ENCODE data around the gene TMEM38A. TPM values are rescaled to one million over a fixed set of nuclear protein-coding genes. Genes with fewer than 3 reads are reported as not detected.

Gene TMEM38A
- total RNA-seq, 1 donor from 2014 or later, result 0.78 TPM

DNA sequence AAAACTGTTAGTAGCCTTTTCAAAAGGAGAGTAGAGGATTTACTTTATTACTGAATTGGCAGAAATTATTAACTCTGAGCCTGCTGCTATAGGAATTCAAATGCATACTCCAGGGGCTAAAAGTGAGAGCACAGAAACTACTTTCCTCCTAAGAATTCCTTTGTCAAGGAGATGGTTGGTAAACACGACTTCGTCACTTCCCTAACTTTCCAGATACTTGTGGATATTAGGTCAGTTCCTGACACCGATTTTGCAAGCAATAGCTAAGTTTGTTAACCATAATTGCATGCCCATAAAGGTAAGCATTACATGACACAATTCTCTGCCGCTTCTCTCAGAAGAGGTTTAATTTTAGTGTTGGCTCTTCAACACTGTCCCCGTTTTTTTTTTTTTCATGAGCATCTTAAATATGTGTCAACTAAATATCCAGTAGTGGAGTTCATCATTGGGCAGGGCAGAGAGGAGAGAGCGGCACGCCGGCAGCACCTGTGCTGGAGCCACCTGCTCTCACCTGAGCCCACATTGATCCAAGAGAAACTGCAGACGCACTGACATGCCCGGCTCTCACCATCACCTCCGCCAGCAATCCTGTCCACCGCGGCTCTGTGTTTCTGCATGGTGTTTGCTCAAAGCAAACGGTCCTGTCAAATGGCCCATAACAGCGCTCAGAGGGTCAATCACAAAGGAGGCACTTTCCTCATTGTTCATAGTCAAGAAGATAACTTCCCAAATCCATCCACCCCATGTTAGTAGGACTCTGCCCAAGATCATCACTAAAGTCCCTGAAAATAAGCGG is 35.6 kb upstream of the TMEM38A start:
- H3K9me3 Mint-ChIP-seq, result no peaks in the 10 kb centered on the region
- no peak for DNase-seq (ENCODE audit: low spot score)
- intact Hi-C loops (cut with micrococcal nuclease), result loop anchor here (5.0 kb wide), 1 partner anchor 272 kb away; no protein-coding TSS in a partner anchor
- no peaks in the 10 kb centered on the region for H3K27me3 Mint-ChIP-seq (ENCODE audit: insufficient read depth)
- H3K27ac Mint-ChIP-seq, result peak overlapping the region; percentile 19
- H3K4me1 Mint-ChIP-seq (ENCODE audit: low read depth), result peaks cover 52% of the 10 kb centered on the region
- peak overlapping the region; percentile 94 for H3K4me3 Mint-ChIP-seq
- H3K36me3 Mint-ChIP-seq (ENCODE audit: low read depth), result peaks cover 11% of the 10 kb centered on the region

DNA sequence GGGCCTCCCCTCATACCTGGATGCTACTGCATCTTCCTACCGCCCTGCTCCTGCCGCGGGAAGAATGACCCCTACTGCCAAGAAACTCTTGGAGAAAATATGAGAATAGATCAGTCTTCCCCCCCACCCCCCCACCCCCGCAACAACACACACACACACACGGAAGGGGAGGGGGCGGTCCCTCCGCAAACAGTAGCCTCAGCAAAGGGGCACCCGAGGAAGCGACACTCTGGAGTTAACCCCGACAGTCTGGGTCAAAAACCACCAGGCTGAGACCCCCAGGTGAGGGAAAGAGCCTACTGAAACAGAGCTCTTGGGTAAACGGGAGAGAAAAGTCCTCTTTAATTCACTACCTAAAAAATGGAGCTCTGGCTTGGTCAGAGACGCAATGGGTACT is 34.1 kb upstream of the TMEM38A start:
- no peak for DNase-seq (ENCODE audit: low spot score)
- H3K4me1 Mint-ChIP-seq (ENCODE audit: low read depth), result peaks cover 41% of the 10 kb centered on the region
- no peaks in the 10 kb centered on the region for H3K9me3 Mint-ChIP-seq
- H3K4me3 Mint-ChIP-seq, result peak overlapping the region; percentile 94
- H3K27me3 Mint-ChIP-seq (ENCODE audit: insufficient read depth), result no peaks in the 10 kb centered on the region
- peaks cover 19% of the 10 kb centered on the region for H3K36me3 Mint-ChIP-seq (ENCODE audit: low read depth)
- intact Hi-C loops (cut with micrococcal nuclease), result loop anchor here (5.0 kb wide), 1 partner anchor 271 kb away; no protein-coding TSS in a partner anchor
- H3K27ac Mint-ChIP-seq, result peak overlapping the region; percentile 82

GRCh38 chr19:16627193-16627927 is 33.6 kb upstream of the TMEM38A start:
- no peaks in the 10 kb centered on the region for H3K27me3 Mint-ChIP-seq (ENCODE audit: insufficient read depth)
- H3K36me3 Mint-ChIP-seq (ENCODE audit: low read depth), result peaks cover 22% of the 10 kb centered on the region
- intact Hi-C loops (cut with micrococcal nuclease), result loop anchor here (5.0 kb wide), 1 partner anchor 270 kb away; no protein-coding TSS in a partner anchor
- no peak for DNase-seq (ENCODE audit: low spot score)
- peak overlapping the region; percentile 82 for H3K27ac Mint-ChIP-seq
- H3K4me3 Mint-ChIP-seq, result peak overlapping the region; percentile 94
- H3K4me1 Mint-ChIP-seq (ENCODE audit: low read depth), result peaks cover 44% of the 10 kb centered on the region
- H3K9me3 Mint-ChIP-seq, result no peaks in the 10 kb centered on the region

DNA sequence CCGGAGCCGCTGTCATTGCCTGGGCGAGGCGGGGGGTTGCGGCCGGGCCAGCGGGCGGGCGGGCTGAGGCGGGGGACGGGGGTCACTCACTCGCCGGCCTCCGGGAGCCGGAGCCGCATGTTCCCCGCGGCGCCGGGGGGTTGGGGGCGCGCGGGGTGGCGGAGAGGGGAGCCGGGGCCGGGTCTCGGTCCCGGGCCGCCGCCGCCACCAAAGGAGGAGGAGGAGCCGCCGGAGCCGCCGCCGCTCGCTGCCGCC is 33.1 kb upstream of the TMEM38A start:
- DNase-seq (ENCODE audit: low spot score), result no peak
- intact Hi-C loops (cut with micrococcal nuclease), result loop anchor here (1.0 to 5.0 kb wide), 10 partner anchors 19 to 549 kb away; partner anchors contain the start of genes C19orf44, CALR3, CHERP and HAUS8
- H3K4me3 Mint-ChIP-seq, result peak overlapping the region; percentile 94
- no peaks in the 10 kb centered on the region for H3K9me3 Mint-ChIP-seq
- peaks cover 49% of the 10 kb centered on the region for H3K4me1 Mint-ChIP-seq (ENCODE audit: low read depth)
- H3K27ac Mint-ChIP-seq, result no peak overlapping the region
- H3K36me3 Mint-ChIP-seq (ENCODE audit: low read depth), result peaks cover 26% of the 10 kb centered on the region
- no peaks in the 10 kb centered on the region for H3K27me3 Mint-ChIP-seq (ENCODE audit: insufficient read depth)

DNA sequence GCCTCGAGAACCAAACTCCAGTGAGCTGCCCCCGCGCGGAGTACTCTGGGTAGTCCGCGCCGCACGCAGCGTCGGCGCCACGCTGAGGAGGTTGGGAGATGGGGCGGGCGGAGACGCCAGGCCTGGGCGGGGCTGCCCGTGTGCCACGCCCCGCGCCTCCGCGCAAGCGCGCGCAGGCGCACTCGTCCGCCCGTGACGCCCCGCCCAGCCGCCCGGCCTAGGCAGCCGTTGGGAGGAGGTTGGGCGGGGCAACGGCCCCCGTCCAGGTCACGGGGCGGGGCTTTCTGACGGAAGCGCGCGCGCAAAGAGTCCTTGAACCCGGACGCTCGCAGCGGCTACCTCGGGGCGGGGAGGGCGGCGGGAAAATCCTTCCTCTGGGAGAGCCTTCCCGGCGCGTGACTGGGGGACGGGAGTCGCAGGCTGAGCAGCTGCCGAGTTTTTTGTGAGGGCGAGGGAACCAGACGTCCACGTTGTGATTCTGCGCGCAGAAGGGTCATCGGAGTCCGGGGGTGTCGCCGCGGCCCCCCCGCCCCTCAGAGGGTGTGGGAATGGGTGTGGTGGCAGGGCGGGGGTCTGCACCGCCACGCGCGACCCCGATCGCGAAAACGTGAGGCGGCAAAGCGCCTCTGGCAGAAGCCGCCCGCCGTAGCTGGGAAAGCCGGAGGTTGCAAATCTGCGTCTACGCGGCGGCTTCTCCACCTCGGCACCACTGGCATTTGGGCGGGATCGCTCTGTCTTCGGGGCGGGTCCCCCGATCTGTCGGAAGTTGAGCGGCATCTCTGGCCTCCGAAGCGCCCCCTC is 32.6 kb upstream of the TMEM38A start, which contains the start of gene MED26:
MED26 (minus strand) TSS at position 22 of the 801 bp plus-strand sequence. CDS start 261 bp downstream, outside the sequence.
- Mint-ChIP-seq H3K36me3 (ENCODE audit: low read depth) (peaks cover 27% of the 10 kb centered on the region), H3K27ac (peak within 1 kb of the TSS; percentile 99), H3K27me3 (ENCODE audit: insufficient read depth) (no peaks in the 10 kb centered on the region), H3K9me3 (no peaks in the 10 kb centered on the region), H3K4me1 (ENCODE audit: low read depth) (peaks cover 47% of the 10 kb centered on the region), H3K4me3 (peak within 1 kb of the TSS; percentile 97)
- intact Hi-C loops (cut with micrococcal nuclease), result loop anchor here (1.0 to 5.0 kb wide), 10 partner anchors 20 to 549 kb away; partner anchors contain the start of genes C19orf44, CALR3, CHERP and HAUS8
- DNase-seq (ENCODE audit: low spot score), result peak; percentile 91

DNA sequence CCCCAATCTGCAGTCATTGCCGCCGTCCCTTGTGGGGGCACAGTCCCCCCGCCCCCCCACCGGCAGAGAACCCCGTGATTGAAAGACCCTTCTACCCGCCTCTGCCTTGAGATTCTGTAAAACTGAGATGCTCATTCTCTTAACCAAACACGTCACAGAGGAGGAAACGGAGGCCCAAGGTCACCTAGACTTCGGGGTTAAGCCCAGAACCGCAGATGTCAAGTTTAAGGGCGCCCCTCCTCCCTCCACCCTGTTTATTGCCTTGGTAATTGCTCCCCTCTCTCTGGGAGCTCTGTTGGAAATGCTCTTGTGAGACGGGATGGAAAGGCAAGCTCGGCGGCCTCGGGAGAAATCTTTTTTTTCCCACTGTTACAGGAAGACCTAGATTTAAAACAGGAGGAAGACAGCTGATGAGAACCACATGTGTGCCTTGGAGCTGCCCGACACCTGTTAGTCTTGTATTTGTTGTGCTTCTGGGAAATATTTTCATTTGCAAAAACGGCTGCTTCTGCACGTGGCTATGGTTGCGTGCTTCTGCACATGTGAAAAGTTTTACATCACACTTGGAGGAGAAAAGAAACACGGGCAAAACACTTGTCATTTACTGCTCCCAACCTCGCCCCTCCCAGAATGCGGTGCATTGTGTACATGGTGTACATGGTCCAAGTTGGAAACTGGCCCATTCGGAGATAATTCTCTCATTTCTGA is 31.8 kb upstream of the TMEM38A start:
- Mint-ChIP-seq H3K27me3 (ENCODE audit: insufficient read depth) (no peaks in the 10 kb centered on the region), H3K36me3 (ENCODE audit: low read depth) (peaks cover 28% of the 10 kb centered on the region), H3K4me1 (ENCODE audit: low read depth) (peaks cover 42% of the 10 kb centered on the region), H3K27ac (peak overlapping the region; percentile 99), H3K9me3 (no peaks in the 10 kb centered on the region), H3K4me3 (peak overlapping the region; percentile 97)
- intact Hi-C loops (cut with micrococcal nuclease), result loop anchor here (1.0 to 5.0 kb wide), 10 partner anchors 20 to 550 kb away; partner anchors contain the start of genes C19orf44, CALR3, CHERP and HAUS8
- DNase-seq (ENCODE audit: low spot score), result no peak

DNA sequence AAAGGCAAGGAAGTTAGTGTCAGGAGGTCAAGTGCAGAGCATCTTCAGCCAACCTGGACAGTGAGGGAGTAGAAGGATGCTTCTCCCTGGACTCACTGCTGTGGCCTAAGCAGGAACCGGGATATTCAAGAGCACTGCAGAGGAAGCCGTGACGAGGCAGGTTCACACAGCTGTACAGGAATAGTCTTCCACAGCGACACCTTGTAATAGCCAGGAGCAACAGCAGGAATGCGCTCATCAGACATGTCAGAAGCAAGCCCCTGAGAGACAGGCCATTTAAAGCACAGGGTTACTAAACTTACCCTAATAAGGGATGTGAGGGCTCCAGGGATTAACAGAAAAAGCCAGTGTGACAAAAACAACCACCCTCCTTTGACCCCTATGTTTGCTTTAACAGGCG is 29.5 kb upstream of the TMEM38A start:
- H3K9me3 Mint-ChIP-seq, result no peaks in the 10 kb centered on the region
- DNase-seq (ENCODE audit: low spot score), result no peak
- no peaks in the 10 kb centered on the region for H3K27me3 Mint-ChIP-seq (ENCODE audit: insufficient read depth)
- intact Hi-C loops (cut with micrococcal nuclease), result no loop called here
- H3K4me1 Mint-ChIP-seq (ENCODE audit: low read depth), result peaks cover 24% of the 10 kb centered on the region
- H3K27ac Mint-ChIP-seq, result no peak overlapping the region
- H3K4me3 Mint-ChIP-seq, result no peak overlapping the region
- peaks cover 22% of the 10 kb centered on the region for H3K36me3 Mint-ChIP-seq (ENCODE audit: low read depth)

- no peaks in the 10 kb centered on the region for H3K9me3 Mint-ChIP-seq
- H3K4me1 Mint-ChIP-seq (ENCODE audit: low read depth), result peaks cover 9% of the 10 kb centered on the region
- no peak for DNase-seq (ENCODE audit: low spot score)
- intact Hi-C loops (cut with micrococcal nuclease), result no loop called here
- peaks cover 20% of the 10 kb centered on the region for H3K36me3 Mint-ChIP-seq (ENCODE audit: low read depth)
- peak overlapping the region; percentile 58 for H3K27ac Mint-ChIP-seq
- no peak overlapping the region for H3K4me3 Mint-ChIP-seq
- H3K27me3 Mint-ChIP-seq (ENCODE audit: insufficient read depth), result no peaks in the 10 kb centered on the region
These were observed 23.4 kb upstream of the TMEM38A start for GRCh38 chr19:16637535-16637934.

- no peak overlapping the region for H3K27ac Mint-ChIP-seq
- H3K4me1 Mint-ChIP-seq (ENCODE audit: low read depth), result peaks cover 6% of the 10 kb centered on the region
- no peak overlapping the region for H3K4me3 Mint-ChIP-seq
- H3K36me3 Mint-ChIP-seq (ENCODE audit: low read depth), result peaks cover 18% of the 10 kb centered on the region
- H3K9me3 Mint-ChIP-seq, result no peaks in the 10 kb centered on the region
- no peak for DNase-seq (ENCODE audit: low spot score)
- intact Hi-C loops (cut with micrococcal nuclease), result no loop called here
- no peaks in the 10 kb centered on the region for H3K27me3 Mint-ChIP-seq (ENCODE audit: insufficient read depth)
These were observed 22.3 kb upstream of the TMEM38A start for GRCh38 chr19:16638666-16639065.

DNA sequence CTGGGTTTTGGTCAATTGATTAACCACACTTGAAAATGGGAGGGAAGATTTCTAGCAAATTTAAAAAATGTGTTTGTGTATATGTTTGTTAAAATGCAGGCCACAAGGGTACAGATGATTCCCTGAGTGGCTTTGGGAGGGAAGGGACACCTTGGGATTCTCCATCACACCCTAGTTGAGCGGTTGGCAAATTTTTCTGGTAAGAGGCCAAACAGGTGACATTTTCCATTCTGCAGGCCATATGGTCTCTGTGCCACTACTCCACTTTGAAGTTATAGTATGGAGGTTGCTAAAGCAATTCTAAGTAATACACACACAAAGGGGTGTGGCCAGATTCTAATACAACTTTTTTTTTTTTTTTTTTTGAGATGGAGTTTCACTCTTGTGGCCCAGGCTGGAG is 20.0 kb upstream of the TMEM38A start:
- DNase-seq (ENCODE audit: low spot score), result no peak
- Mint-ChIP-seq H3K27ac (no peak overlapping the region), H3K4me3 (no peak overlapping the region), H3K27me3 (ENCODE audit: insufficient read depth) (no peaks in the 10 kb centered on the region), H3K36me3 (ENCODE audit: low read depth) (peaks cover 25% of the 10 kb centered on the region), H3K4me1 (ENCODE audit: low read depth) (peaks cover 6% of the 10 kb centered on the region), H3K9me3 (no peaks in the 10 kb centered on the region)
- intact Hi-C loops (cut with micrococcal nuclease), result no loop called here

- H3K27me3 Mint-ChIP-seq (ENCODE audit: insufficient read depth), result no peaks in the 10 kb centered on the region
- no peak overlapping the region for H3K4me3 Mint-ChIP-seq
- DNase-seq (ENCODE audit: low spot score), result no peak
- H3K36me3 Mint-ChIP-seq (ENCODE audit: low read depth), result peaks cover 26% of the 10 kb centered on the region
- no peak overlapping the region for H3K27ac Mint-ChIP-seq
- H3K4me1 Mint-ChIP-seq (ENCODE audit: low read depth), result peaks cover 6% of the 10 kb centered on the region
- no peaks in the 10 kb centered on the region for H3K9me3 Mint-ChIP-seq
- intact Hi-C loops (cut with micrococcal nuclease), result no loop called here
These were observed 19.2 kb upstream of the TMEM38A start for GRCh38 chr19:16641695-16642094.

- Mint-ChIP-seq H3K4me1 (ENCODE audit: low read depth) (peaks cover 7% of the 10 kb centered on the region), H3K36me3 (ENCODE audit: low read depth) (peaks cover 32% of the 10 kb centered on the region)
These were observed 15.8 kb upstream of the TMEM38A start for GRCh38 chr19:16645140-16645539.

More at GRCh38 chr19:16645140-16645539, 15.8 kb upstream of the TMEM38A start:
- Mint-ChIP-seq H3K27me3 (ENCODE audit: insufficient read depth) (no peaks in the 10 kb centered on the region), H3K9me3 (no peaks in the 10 kb centered on the region), H3K27ac (no peak overlapping the region), H3K4me3 (no peak overlapping the region)
- intact Hi-C loops (cut with micrococcal nuclease), result no loop called here
- no peak for DNase-seq (ENCODE audit: low spot score)

All from activated T-helper 1 cell treated with anti-CD3 and anti-CD28 coated beads, Interleukin-12 subunit alpha, Interleukin-12 subunit beta, Interleukin-2, Interleukin-4 antibody, amounts not matched to agents 30 ng/mL and 10 ng/mL and 1 ng/mL, durations not matched to agents 14 hours and 24 hours and 36 hours (primary cell).